Neuron (in vitro differentiated cells): ENCODE results near the gene TTLL6.

Source experiments
- H2AFZ ChIP-seq: one replicate; pipeline ENCODE4 v1.6.1; 2013; ENCODE audit warnings: low read depth, mild to moderate bottlenecking, inconsistent platforms, low read length, moderate library complexity
- H3K27me3 ChIP-seq: one replicate; pipeline ENCODE4 v1.6.1; 2013; ENCODE audit warnings: low read length; ENCODE audit not compliant: insufficient read depth
- H3K36me3 ChIP-seq: one replicate; pipeline ENCODE4 v1.6.1; 2013; ENCODE audit warnings: low read length; ENCODE audit not compliant: insufficient read depth
- H3K4me1 ChIP-seq: one replicate; pipeline ENCODE4 v1.6.1; 2013; ENCODE audit warnings: low read length; ENCODE audit not compliant: insufficient read depth
- H3K4me3 ChIP-seq: 2 replicates; pipeline ENCODE4 v1.5.1; 2013; ENCODE audit warnings: mild to moderate bottlenecking, low read length, moderate library complexity
- H3K9me3 ChIP-seq: one replicate; pipeline ENCODE4 v1.6.1; 2013; ENCODE audit warnings: low read length

Gene TTLL6

GRCh38 chr17:48725288-48726064 lies 91.6 kb downstream of the TTLL6 start:
- Histone ChIP-seq H3K4me3 (no peak overlapping the region), H2AFZ (no peak overlapping the region), H3K4me1 (peaks cover 6% of the 10 kb centered on the region), H3K36me3 (no peaks in the 10 kb centered on the region), H3K9me3 (peaks cover 2% of the 10 kb centered on the region), H3K27me3 (peaks cover 99% of the 10 kb centered on the region)

DNA sequence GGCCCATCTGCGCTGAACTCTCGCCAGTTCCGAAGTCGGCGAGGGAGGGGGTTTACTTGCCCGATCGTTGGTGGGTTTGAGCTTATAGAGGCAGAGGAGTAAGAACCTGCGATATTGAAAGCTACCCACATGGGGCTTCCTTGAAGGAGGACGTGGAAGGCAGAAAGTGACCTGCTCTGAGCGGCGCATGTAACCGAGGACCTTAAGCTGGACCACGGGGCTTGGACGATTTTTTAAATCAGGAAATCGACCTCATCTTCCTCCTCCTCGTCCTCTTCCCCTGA lies 92.1 kb downstream of the TTLL6 start:
- H3K4me3 ChIP-seq, result no peak overlapping the region
- peaks cover 2% of the 10 kb centered on the region for H3K9me3 ChIP-seq
- peaks cover 99% of the 10 kb centered on the region for H3K27me3 ChIP-seq
- H3K36me3 ChIP-seq, result no peaks in the 10 kb centered on the region
- no peak overlapping the region for H2AFZ ChIP-seq
- H3K4me1 ChIP-seq, result peaks cover 6% of the 10 kb centered on the region

DNA sequence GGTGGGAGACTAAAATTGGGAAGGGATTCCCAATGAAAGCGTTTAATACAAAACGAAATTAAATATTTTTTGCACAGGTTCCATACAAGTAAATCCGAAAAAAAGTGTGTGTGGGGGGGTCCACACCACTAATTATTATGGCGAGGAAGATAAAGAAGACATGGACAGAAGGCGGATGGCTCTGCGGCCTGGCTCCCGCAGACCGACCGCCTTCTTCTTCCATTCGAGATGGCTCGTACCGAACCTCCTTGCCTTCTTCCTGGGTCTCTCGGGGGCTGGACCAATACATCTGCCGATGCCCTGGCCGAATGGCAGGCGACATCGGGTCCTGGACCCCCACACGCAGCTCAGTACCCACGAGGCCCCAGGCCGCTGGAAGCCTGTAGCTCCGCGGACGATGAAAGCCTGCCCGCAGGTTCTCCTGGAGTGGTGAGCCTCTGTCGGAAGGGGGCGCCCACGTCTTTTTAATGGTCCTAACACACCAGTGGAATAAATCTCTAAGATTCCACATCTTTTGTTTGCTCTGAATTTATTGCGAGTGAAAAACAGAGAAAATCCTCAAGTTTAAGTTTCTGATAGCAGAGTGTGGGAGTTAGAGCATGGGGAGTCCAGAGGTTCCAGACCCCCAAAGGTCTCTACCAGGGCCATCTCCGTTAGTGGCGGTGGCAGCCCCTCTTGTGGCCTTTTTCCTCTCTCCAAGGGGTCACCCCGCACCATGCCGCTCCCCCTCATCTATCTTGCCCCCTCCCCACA lies 92.6 kb downstream of the TTLL6 start:
- H3K36me3 ChIP-seq, result no peaks in the 10 kb centered on the region
- peaks cover 2% of the 10 kb centered on the region for H3K9me3 ChIP-seq
- peaks cover 99% of the 10 kb centered on the region for H3K27me3 ChIP-seq
- H3K4me1 ChIP-seq, result peaks cover 8% of the 10 kb centered on the region
- no peak overlapping the region for H2AFZ ChIP-seq
- no peak overlapping the region for H3K4me3 ChIP-seq

- Histone ChIP-seq H2AFZ (no peak overlapping the region), H3K4me1 (peaks cover 6% of the 10 kb centered on the region), H3K9me3 (peaks cover 2% of the 10 kb centered on the region), H3K36me3 (no peaks in the 10 kb centered on the region), H3K27me3 (peaks cover 100% of the 10 kb centered on the region), H3K4me3 (no peak overlapping the region)
Measured at GRCh38 chr17:48723423-48724250, 93.4 kb downstream of the TTLL6 start.

DNA sequence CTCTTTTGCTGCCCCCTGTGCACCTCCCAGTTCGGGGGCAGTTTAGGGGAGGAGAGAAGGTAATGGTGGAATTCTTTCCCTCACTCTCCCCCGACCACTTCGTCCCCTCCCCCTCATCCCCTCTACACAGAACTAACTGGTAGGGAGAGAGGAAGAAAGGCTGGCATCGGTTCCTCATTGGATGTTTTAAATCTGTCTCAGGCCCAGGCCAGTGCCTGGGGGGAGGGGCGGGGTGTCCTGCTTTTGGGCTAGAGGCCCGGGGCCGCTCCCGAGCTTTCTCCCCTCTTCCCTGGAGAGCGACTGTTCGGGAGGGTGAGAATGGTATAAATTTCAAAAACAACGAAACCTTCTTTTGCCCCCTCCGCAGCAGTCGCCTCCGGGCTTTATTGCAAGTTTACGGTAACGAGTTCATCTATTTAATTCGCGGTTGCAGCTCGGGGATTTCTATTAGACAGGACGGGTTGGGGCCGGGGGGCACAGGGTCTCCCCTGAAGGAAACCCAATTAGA lies 94.1 kb downstream of the TTLL6 start, which contains the start of gene PRAC2:
Gene PRAC2, plus strand, starts transcription at position 271 of the 508 bp plus-strand sequence. CDS start 1,226 bp downstream, outside the sequence.
- Histone ChIP-seq H3K9me3 (peaks cover 2% of the 10 kb centered on the region), H3K36me3 (no peaks in the 10 kb centered on the region), H3K27me3 (peaks cover 100% of the 10 kb centered on the region), H3K4me3 (no peak within 1 kb of the TSS), H2AFZ (no peak within 1 kb of the TSS), H3K4me1 (peaks cover 5% of the 10 kb centered on the region)

GRCh38 chr17:48722201-48722907 lies 94.7 kb downstream of the TTLL6 start, which contains the start of gene PRAC1:
TSS of gene PRAC1 (minus strand) at chr17:48722518. CDS start at chr17:48722392, 126 bp downstream.
- Histone ChIP-seq H2AFZ (no peak within 1 kb of the TSS), H3K36me3 (no peaks in the 10 kb centered on the region), H3K9me3 (peaks cover 2% of the 10 kb centered on the region), H3K27me3 (peaks cover 100% of the 10 kb centered on the region), H3K4me1 (peaks cover 5% of the 10 kb centered on the region), H3K4me3 (no peak within 1 kb of the TSS)

- Histone ChIP-seq H3K36me3 (no peaks in the 10 kb centered on the region), H3K4me3 (no peak overlapping the region), H3K27me3 (peaks cover 98% of the 10 kb centered on the region), H2AFZ (no peak overlapping the region), H3K9me3 (peaks cover 2% of the 10 kb centered on the region), H3K4me1 (peaks cover 5% of the 10 kb centered on the region)
Measured at GRCh38 chr17:48721009-48721402, 96.0 kb downstream of the TTLL6 start.

DNA sequence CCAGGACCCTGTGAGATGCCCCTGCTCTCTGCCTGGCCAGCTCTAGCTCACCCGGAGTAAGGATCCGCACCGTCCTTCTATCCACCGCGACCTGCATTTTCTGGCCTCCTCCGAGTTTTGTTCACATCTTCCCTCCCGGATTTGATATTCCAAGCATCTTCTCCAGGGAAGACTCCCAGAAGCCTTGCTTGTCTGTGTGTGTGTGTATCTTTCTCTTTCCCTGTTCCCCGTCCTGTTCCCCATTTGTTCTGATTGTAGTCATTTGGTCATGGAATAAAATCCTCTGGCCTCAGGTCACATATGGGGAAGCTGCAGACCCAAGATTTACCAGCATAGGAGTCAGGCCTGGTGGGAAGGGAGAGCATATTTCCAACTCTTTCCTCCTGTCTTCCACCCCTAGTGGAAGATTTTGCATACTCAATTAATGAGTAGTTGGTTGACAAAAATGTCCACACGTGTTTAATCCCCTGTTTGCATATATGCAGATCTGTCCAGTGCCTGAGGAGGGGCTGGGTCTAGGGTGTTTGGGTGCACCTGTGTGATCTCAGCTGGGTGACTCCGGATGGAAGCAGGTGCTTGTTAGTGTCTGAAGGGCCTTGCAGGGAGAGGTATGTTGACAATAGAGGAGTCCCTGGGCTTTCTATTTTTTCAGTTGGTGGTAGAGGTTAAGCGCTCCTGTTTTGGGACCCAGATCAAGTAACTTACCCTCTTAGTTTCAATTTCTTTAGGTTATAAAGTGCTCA lies 96.6 kb downstream of the TTLL6 start:
- no peak overlapping the region for H3K4me3 ChIP-seq
- no peak overlapping the region for H2AFZ ChIP-seq
- peaks cover 5% of the 10 kb centered on the region for H3K4me1 ChIP-seq
- no peaks in the 10 kb centered on the region for H3K36me3 ChIP-seq
- H3K27me3 ChIP-seq, result peaks cover 96% of the 10 kb centered on the region
- H3K9me3 ChIP-seq, result peaks cover 2% of the 10 kb centered on the region

DNA sequence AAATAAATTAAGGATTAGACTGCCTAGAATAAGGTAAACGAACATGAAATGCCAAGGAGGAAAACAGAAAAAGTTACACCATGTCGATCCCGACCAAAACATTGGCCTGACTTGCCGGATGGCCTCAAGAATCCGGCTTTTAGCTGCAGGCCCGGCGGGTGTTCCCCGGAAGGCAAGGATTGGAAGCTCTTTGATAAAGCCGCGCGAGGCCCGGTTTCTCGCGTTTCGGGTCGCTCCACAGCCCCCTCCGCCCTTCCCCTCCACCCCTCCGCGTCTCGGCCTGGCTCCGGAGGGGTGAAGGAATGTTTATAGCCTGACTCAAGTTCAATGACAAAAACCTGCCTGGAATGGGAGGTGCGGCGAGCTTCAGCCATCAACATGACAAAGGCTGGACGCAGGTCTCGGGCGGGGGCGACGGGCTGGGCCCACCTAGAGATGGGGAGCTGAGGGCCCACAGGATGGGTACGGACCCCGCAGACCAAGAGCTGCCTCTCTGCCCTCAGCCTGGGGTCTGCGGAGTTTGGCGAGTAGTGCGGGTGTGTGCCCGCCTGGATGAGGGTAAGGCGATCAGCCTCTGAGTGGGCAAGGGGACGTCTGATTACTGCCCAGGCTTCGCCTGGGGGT lies 97.3 kb downstream of the TTLL6 start:
- Histone ChIP-seq H3K27me3 (peaks cover 94% of the 10 kb centered on the region), H3K4me1 (peaks cover 5% of the 10 kb centered on the region)

GRCh38 chr17:48718761-48719641 lies 98.0 kb downstream of the TTLL6 start:
- Histone ChIP-seq H3K27me3 (peaks cover 86% of the 10 kb centered on the region), H3K36me3 (no peaks in the 10 kb centered on the region), H3K4me3 (no peak overlapping the region), H3K4me1 (peaks cover 5% of the 10 kb centered on the region), H3K9me3 (peaks cover 2% of the 10 kb centered on the region), H2AFZ (peak overlapping the region; percentile 76)

More for the DNA sequence above, 97.3 kb downstream of the TTLL6 start:
- peaks cover 2% of the 10 kb centered on the region for H3K9me3 ChIP-seq
- no peak overlapping the region for H3K4me3 ChIP-seq
- peak overlapping the region; percentile 76 for H2AFZ ChIP-seq
- no peaks in the 10 kb centered on the region for H3K36me3 ChIP-seq

- no peak overlapping the region for H2AFZ ChIP-seq
- H3K4me3 ChIP-seq, result no peak overlapping the region
- peaks cover 79% of the 10 kb centered on the region for H3K27me3 ChIP-seq
- H3K4me1 ChIP-seq, result peaks cover 5% of the 10 kb centered on the region
- no peaks in the 10 kb centered on the region for H3K36me3 ChIP-seq
- peaks cover 2% of the 10 kb centered on the region for H3K9me3 ChIP-seq
Measured at GRCh38 chr17:48718227-48718760, 98.7 kb downstream of the TTLL6 start.
